ENCODE measurements around the gene APEH.

Gene APEH

DNA sequence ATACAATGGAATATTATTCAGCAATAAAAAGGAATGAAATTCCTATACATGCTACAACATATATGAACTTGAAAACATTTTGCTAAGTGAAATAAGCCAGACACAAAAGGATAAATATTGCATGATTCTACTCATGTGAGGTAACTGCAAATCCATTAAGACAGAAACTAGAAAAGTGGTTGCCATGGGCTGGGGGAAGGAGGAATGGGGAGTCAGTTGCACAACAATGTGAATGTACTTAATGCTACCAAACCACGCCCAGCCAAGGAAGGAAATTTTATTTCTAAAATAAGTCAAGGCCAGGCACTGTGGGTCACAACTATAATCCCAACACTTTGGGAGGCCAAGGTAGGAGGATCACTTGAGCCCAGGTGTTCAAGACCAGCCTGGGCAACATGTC, 59.4 kb downstream of the APEH start:
- no peak for DNase-seq

Data from fibroblast of skin of right biceps (primary cell).